Trophoblast cell (in vitro differentiated cells and primary cell): ENCODE measurements around the gene INTS14.

Experiments
- DNase-seq, 2 donors: peaks; one replicate each; pipeline ENCODE4 v3.0.0-alpha.2; 2016
- H2AFZ ChIP-seq: 2 replicates; pipeline ENCODE4 v1.6.1; 2013; ENCODE audit warnings: low read length, moderate library complexity, mild to moderate bottlenecking; ENCODE audit not compliant: insufficient read depth, poor library complexity
- H2AK5ac ChIP-seq: 2 replicates; pipeline ENCODE4 v1.6.1; 2013; ENCODE audit warnings: mild to moderate bottlenecking, low read length
- H2BK120ac ChIP-seq: 2 replicates; pipeline ENCODE4 v1.6.1; 2013; ENCODE audit warnings: low read length, mild to moderate bottlenecking, moderate library complexity; ENCODE audit not compliant: insufficient read depth, poor library complexity
- H2BK12ac ChIP-seq: 2 replicates; pipeline ENCODE4 v1.6.1; 2013; ENCODE audit warnings: mild to moderate bottlenecking, low read length, moderate library complexity
- H2BK5ac ChIP-seq: 2 replicates; pipeline ENCODE4 v1.6.1; 2013; ENCODE audit warnings: low read length, low read depth, moderate library complexity, mild to moderate bottlenecking; ENCODE audit not compliant: poor library complexity
- H3K14ac ChIP-seq: 2 replicates; pipeline ENCODE4 v1.6.1; 2013; ENCODE audit warnings: mild to moderate bottlenecking, low read length
- H3K18ac ChIP-seq: 2 replicates; pipeline ENCODE4 v1.6.1; 2013; ENCODE audit warnings: mild to moderate bottlenecking, low read length
- H3K23ac ChIP-seq: 2 replicates; pipeline ENCODE4 v1.6.1; 2013; ENCODE audit warnings: low read length
- H3K27ac ChIP-seq: 2 replicates; pipeline ENCODE4 v1.5.1; 2013; ENCODE audit warnings: low read depth, mild to moderate bottlenecking, inconsistent platforms, low read length, moderate library complexity
- H3K27me3 ChIP-seq: 2 replicates; pipeline ENCODE4 v1.6.1; 2013; ENCODE audit warnings: inconsistent platforms, mild to moderate bottlenecking, low read length, moderate library complexity; ENCODE audit not compliant: insufficient read depth
- H3K36me3 ChIP-seq, 2 experiments: 1 replicate in 1 of 2; 2 replicates in 1 of 2; pipeline ENCODE4 v1.6.1; 2013; ENCODE audit warnings: low read length in 2 of 2, mild to moderate bottlenecking in 2 of 2, moderate library complexity in 1 of 2; ENCODE audit not compliant: insufficient read depth in 2 of 2, control insufficient read depth in 1 of 2
- H3K4ac ChIP-seq: 2 replicates; pipeline ENCODE4 v1.6.1; 2013; ENCODE audit warnings: low read depth, mild to moderate bottlenecking, low read length, moderate library complexity
- H3K4me1 ChIP-seq, 2 experiments: 1 replicate in 1 of 2; 2 replicates in 1 of 2; pipeline ENCODE4 v1.6.1; 2013; ENCODE audit warnings: low read length in 2 of 2, mild to moderate bottlenecking in 2 of 2, moderate library complexity in 1 of 2; ENCODE audit not compliant: insufficient read depth in 2 of 2, control insufficient read depth in 1 of 2
- H3K4me2 ChIP-seq: 2 replicates; pipeline ENCODE4 v1.6.1; 2013; ENCODE audit warnings: inconsistent platforms, mild to moderate bottlenecking, low read length, moderate library complexity
- H3K4me3 ChIP-seq: 2 replicates; pipeline ENCODE4 v1.5.1; 2013; ENCODE audit warnings: mild to moderate bottlenecking, low read depth, low read length, inconsistent platforms
- H3K79me1 ChIP-seq: one replicate; pipeline ENCODE4 v1.6.1; 2013; ENCODE audit warnings: low read length
- H3K79me2 ChIP-seq: 2 replicates; pipeline ENCODE4 v1.6.1; 2013; ENCODE audit warnings: low read length, mild to moderate bottlenecking; ENCODE audit not compliant: control insufficient read depth, insufficient read depth, poor library complexity
- H3K9ac ChIP-seq: 2 replicates; pipeline ENCODE4 v1.6.1; 2013; ENCODE audit warnings: mild to moderate bottlenecking, low read length
- H3K9me3 ChIP-seq: 2 replicates; pipeline ENCODE4 v1.6.1; 2013; ENCODE audit warnings: low read depth, mild to moderate bottlenecking, control low read depth, inconsistent platforms, low read length; ENCODE audit not compliant: insufficient read depth
- H4K12ac ChIP-seq: 2 replicates; pipeline ENCODE4 v1.6.1; 2013; ENCODE audit warnings: low read depth, mild to moderate bottlenecking, low read length, moderate library complexity
- H4K8ac ChIP-seq: 2 replicates; pipeline ENCODE4 v1.6.1; 2013; ENCODE audit warnings: low read depth, mild to moderate bottlenecking, low read length, moderate library complexity
- H4K91ac ChIP-seq: one replicate; pipeline ENCODE4 v1.6.1; 2013; ENCODE audit warnings: low read depth, mild to moderate bottlenecking, low read length, moderate library complexity
- WGBS: extraction: QIAGEN DNeasy Blood & Tissue Kit; methylation state at CpG from one replicate; pipeline ENCODE4 v1.1.7; 2013; ENCODE audit warnings: missing lambda C conversion rate; ENCODE audit not compliant: insufficient read length, insufficient coverage; ENCODE audit errors: extremely low coverage; 5-methylcytosine and 5-hydroxymethylcytosine counted together

The INTS14 gene

DNA sequence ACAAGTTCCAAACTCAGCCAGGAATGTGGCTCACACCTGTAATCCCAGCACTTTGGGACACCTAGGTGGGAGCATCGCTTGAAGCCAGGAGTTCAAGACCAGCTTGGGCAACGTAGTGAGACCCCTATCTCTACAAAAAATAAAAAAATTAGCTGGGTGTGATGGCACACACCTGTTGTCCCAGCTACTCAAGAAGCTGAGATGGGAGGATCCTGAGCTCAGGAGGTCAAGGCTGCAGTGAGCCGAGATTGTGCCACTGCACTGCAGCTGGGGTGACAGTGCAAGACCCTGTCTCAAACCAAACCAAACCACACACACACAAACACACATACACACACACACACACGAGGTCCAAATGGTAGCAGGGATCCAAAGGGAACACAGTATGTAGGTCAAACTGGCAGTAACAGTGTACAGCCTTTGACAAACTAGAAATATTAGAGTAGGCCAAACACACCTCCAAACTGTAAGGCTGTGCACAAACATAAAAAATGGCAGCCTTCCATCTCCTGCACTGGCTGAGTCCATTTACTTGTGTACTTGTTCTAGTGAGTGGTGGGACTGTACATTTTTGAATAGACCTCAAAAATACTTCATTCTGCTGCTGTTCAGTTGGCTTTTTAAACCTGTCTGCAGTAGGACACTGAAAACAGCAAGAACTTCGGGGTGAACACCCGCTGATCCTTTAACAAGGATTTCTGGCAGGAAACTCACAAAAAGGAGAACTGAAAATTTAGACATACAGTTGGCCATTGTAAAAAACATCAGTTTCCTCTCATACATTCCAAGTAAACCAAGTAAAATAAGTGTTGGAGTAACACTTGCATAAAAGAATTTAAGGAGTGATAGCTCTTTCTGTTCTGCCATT, 33.6 kb downstream of the INTS14 start:
- Histone ChIP-seq H3K27me3 (no peaks in the 10 kb centered on the region), H3K4me1 (peaks cover 3% of the 10 kb centered on the region in 2 experiments), H4K91ac (no peak overlapping the region), H4K8ac (no peak overlapping the region), H3K14ac (no peak overlapping the region), H2BK5ac (no peak overlapping the region), H3K4me3 (peak overlapping the region; percentile 49), H3K27ac (no peak overlapping the region), H2AFZ (no peak overlapping the region), H2BK120ac (no peak overlapping the region), H3K4me2 (no peak overlapping the region), H2AK5ac (no peak overlapping the region), H3K79me1 (no peaks in the 10 kb centered on the region), H3K18ac (no peak overlapping the region), H3K79me2 (no peaks in the 10 kb centered on the region), H3K4ac (no peak overlapping the region), H3K9me3 (no peaks in the 10 kb centered on the region), H3K23ac (no peak overlapping the region), H2BK12ac (no peak overlapping the region), H3K9ac (no peak overlapping the region), H4K12ac (no peak overlapping the region), H3K36me3 (peaks cover 10 to 21% of the 10 kb centered on the region in 2 experiments)
- no CpG with 5 or more reads among the region's 6 CpGs for WGBS
- DNase-seq: no peak

DNA sequence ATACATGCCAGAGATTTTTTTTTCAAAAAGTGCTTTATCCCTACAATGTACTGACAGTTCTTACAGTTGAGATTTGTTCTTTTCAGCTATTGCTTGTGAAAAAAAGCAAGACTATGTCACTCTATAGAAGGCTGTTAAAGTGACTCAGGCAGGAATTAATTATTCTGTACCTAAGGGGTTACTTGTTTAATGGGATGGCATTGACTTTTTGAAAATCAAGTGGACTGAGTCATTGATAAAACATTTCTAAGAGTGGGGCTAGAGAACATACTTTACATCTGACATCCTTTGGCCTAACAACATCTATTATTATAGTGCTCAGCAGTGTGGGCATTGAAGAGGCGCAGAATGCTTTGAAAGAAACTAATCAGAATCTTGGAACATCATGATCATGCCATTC, 34.3 kb downstream of the INTS14 start:
- H3K18ac ChIP-seq: no peak overlapping the region
- H3K79me2 ChIP-seq: no peaks in the 10 kb centered on the region
- H3K4me2 ChIP-seq: no peak overlapping the region
- no peak overlapping the region for H4K91ac ChIP-seq
- H3K4ac ChIP-seq: no peak overlapping the region
- no peak overlapping the region for H3K14ac ChIP-seq
- no peak overlapping the region for H2BK120ac ChIP-seq
- H3K27me3 ChIP-seq: no peaks in the 10 kb centered on the region
- no peak overlapping the region for H4K8ac ChIP-seq
- WGBS: no CpG with 5 or more reads among the region's 1 CpG
- H2AK5ac ChIP-seq: no peak overlapping the region
- no peak overlapping the region for H4K12ac ChIP-seq
- no peak overlapping the region for H3K9ac ChIP-seq
- H2BK12ac ChIP-seq: no peak overlapping the region
- DNase-seq: no peak
- no peak overlapping the region for H3K23ac ChIP-seq
- no peak overlapping the region for H2AFZ ChIP-seq
- no peak overlapping the region for H3K4me3 ChIP-seq
- no peaks in the 10 kb centered on the region for H3K79me1 ChIP-seq
- H3K4me1 ChIP-seq: peaks cover 3% of the 10 kb centered on the region in 2 experiments
- peaks cover 10 to 24% of the 10 kb centered on the region in 2 experiments for H3K36me3 ChIP-seq
- no peaks in the 10 kb centered on the region for H3K9me3 ChIP-seq
- H2BK5ac ChIP-seq: no peak overlapping the region
- H3K27ac ChIP-seq: no peak overlapping the region

DNA sequence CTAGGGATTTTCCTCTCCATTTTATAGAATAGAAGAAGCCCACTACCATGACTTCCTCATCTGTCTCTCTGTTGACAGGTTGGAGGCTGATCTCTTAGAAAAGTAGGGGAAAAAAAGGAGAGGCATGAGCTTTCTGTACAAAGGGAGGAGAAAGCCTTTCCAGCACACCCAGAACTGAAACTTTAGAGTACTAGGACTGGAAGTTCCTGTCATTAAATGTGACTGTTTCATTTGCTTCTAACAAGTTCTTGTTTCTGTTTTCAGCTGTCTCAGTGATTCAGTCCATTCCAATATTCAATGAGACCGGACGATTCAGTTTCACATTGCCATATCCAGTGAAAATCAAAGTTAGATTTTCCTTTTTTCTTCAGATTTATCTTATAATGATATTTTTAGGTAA, 39.0 kb downstream of the INTS14 start:
- no peak overlapping the region for H4K8ac ChIP-seq
- no peaks in the 10 kb centered on the region for H3K9me3 ChIP-seq
- H3K18ac ChIP-seq: no peak overlapping the region
- no peak overlapping the region for H2BK12ac ChIP-seq
- H2BK5ac ChIP-seq: no peak overlapping the region
- H3K27ac ChIP-seq: no peak overlapping the region
- no peak overlapping the region for H2BK120ac ChIP-seq
- no peaks in the 10 kb centered on the region for H3K4me1 ChIP-seq
- H3K79me2 ChIP-seq: no peaks in the 10 kb centered on the region
- no peak overlapping the region for H3K14ac ChIP-seq
- H3K4me2 ChIP-seq: no peak overlapping the region
- H3K4me3 ChIP-seq: no peak overlapping the region
- DNase-seq: no peak
- peaks cover 21 to 33% of the 10 kb centered on the region in 2 experiments for H3K36me3 ChIP-seq
- H4K12ac ChIP-seq: no peak overlapping the region
- no peak overlapping the region for H4K91ac ChIP-seq
- no peak overlapping the region for H3K4ac ChIP-seq
- no peak overlapping the region for H2AK5ac ChIP-seq
- no peak overlapping the region for H3K9ac ChIP-seq
- no peaks in the 10 kb centered on the region for H3K79me1 ChIP-seq
- no peaks in the 10 kb centered on the region for H3K27me3 ChIP-seq
- no CpG with 5 or more reads among the region's 2 CpGs for WGBS
- no peak overlapping the region for H2AFZ ChIP-seq
- H3K23ac ChIP-seq: no peak overlapping the region

DNA sequence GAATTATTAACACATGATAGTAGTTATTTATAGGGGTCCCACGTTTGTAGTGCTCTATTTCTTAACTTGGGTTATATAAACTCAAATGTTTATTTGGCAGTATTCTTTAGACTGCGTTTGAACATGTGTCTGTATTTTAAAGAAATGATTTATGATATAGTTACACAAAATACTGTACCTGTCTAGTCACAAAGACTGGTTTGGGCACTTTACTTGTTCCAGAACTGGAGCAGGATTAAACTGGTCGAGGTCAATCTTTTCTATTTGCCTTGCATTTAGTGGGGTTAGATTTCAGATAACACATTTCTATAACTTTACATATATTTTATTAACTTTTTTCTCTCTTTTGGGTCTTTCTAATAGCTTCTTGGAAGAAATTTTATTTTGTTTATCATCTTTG, 41.2 kb downstream of the INTS14 start:
- Histone ChIP-seq H3K4me3 (no peak overlapping the region), H4K8ac (no peak overlapping the region), H3K27me3 (no peaks in the 10 kb centered on the region), H2BK5ac (no peak overlapping the region), H2AFZ (no peak overlapping the region), H3K4me2 (no peak overlapping the region), H2AK5ac (no peak overlapping the region), H4K12ac (no peak overlapping the region), H3K79me2 (no peaks in the 10 kb centered on the region), H3K23ac (no peak overlapping the region), H2BK12ac (no peak overlapping the region), H4K91ac (no peak overlapping the region), H3K27ac (no peak overlapping the region), H3K4ac (no peak overlapping the region), H3K9me3 (peaks cover 1% of the 10 kb centered on the region), H3K18ac (no peak overlapping the region), H3K14ac (no peak overlapping the region), H3K79me1 (no peaks in the 10 kb centered on the region), H2BK120ac (no peak overlapping the region), H3K4me1 (no peaks in the 10 kb centered on the region), H3K9ac (no peak overlapping the region), H3K36me3 (peaks cover 31 to 45% of the 10 kb centered on the region in 2 experiments)
- WGBS: no CpG with 5 or more reads among the region's 3 CpGs
- no peak for DNase-seq
